Measurements from ENCODE around the gene MYO1A. TPM values are rescaled to one million over a fixed set of nuclear protein-coding genes. Genes with fewer than 3 reads are reported as not detected.
A peak's percentile ranks its signal among the peaks of the same experiment; 100 is the strongest.

MYO1A gene
- total RNA-seq, 1 donor from 2014 or later: 2.6 TPM

GRCh38 chr12:57001448-57001906 lies 48.5 kb downstream of the MYO1A start:
- H3K36me3 Mint-ChIP-seq (ENCODE audit: low read depth): peaks cover 38% of the 10 kb centered on the region
- H3K27me3 Mint-ChIP-seq (ENCODE audit: insufficient read depth): no peaks in the 10 kb centered on the region
- peak; percentile 66 for DNase-seq (ENCODE audit: low spot score)
- H3K4me3 Mint-ChIP-seq: no peak overlapping the region
- H3K9me3 Mint-ChIP-seq: no peaks in the 10 kb centered on the region
- H3K4me1 Mint-ChIP-seq (ENCODE audit: low read depth): peaks cover 54% of the 10 kb centered on the region
- intact Hi-C loops (cut with micrococcal nuclease): loop anchor here (1.0 to 2.0 kb wide), 2 partner anchors 15 to 244 kb away; no protein-coding TSS in a partner anchor
- H3K27ac Mint-ChIP-seq: no peak overlapping the region

GRCh38 chr12:57000393-57000792 lies 49.5 kb downstream of the MYO1A start:
- H3K36me3 Mint-ChIP-seq (ENCODE audit: low read depth): peaks cover 35% of the 10 kb centered on the region
- no peak for DNase-seq (ENCODE audit: low spot score)
- intact Hi-C loops (cut with micrococcal nuclease): loop anchor here (2.0 kb wide), 1 partner anchor 14 kb away; no protein-coding TSS in a partner anchor
- H3K4me1 Mint-ChIP-seq (ENCODE audit: low read depth): peaks cover 48% of the 10 kb centered on the region
- H3K4me3 Mint-ChIP-seq: no peak overlapping the region
- H3K27me3 Mint-ChIP-seq (ENCODE audit: insufficient read depth): no peaks in the 10 kb centered on the region
- no peaks in the 10 kb centered on the region for H3K9me3 Mint-ChIP-seq
- peak overlapping the region; percentile 27 for H3K27ac Mint-ChIP-seq

- Mint-ChIP-seq H3K9me3 (no peaks in the 10 kb centered on the region), H3K27ac (peak overlapping the region; percentile 89), H3K36me3 (ENCODE audit: low read depth) (peaks cover 31% of the 10 kb centered on the region), H3K4me1 (ENCODE audit: low read depth) (peaks cover 40% of the 10 kb centered on the region), H3K27me3 (ENCODE audit: insufficient read depth) (no peaks in the 10 kb centered on the region), H3K4me3 (peak overlapping the region; percentile 75)
- intact Hi-C loops (cut with micrococcal nuclease): loop anchor here (1.0 to 5.0 kb wide), 2 partner anchors 12 to 1027 kb away; partner anchors contain the start of gene RAB5B
- no peak for DNase-seq (ENCODE audit: low spot score)
These were observed 50.5 kb downstream of the MYO1A start for GRCh38 chr12:56999456-56999855.

- intact Hi-C loops (cut with micrococcal nuclease): loop anchor here (1.0 to 5.0 kb wide), 2 partner anchors 12 to 1027 kb away; partner anchors contain the start of gene RAB5B
These were observed 50.9 kb downstream of the MYO1A start for GRCh38 chr12:56998981-56999380.

GRCh38 chr12:56998316-56998715 lies 51.6 kb downstream of the MYO1A start:
- no peak for DNase-seq (ENCODE audit: low spot score)
- Mint-ChIP-seq H3K4me1 (ENCODE audit: low read depth) (peaks cover 40% of the 10 kb centered on the region), H3K9me3 (no peaks in the 10 kb centered on the region), H3K4me3 (no peak overlapping the region), H3K27me3 (ENCODE audit: insufficient read depth) (no peaks in the 10 kb centered on the region), H3K27ac (peak overlapping the region; percentile 37), H3K36me3 (ENCODE audit: low read depth) (peaks cover 21% of the 10 kb centered on the region)
- intact Hi-C loops (cut with micrococcal nuclease): loop anchor here (5.0 kb wide), 1 partner anchor 1026 kb away; the partner anchor contains the start of gene RAB5B

More at GRCh38 chr12:56998981-56999380, 50.9 kb downstream of the MYO1A start:
- peak overlapping the region; percentile 75 for H3K4me3 Mint-ChIP-seq
- no peaks in the 10 kb centered on the region for H3K27me3 Mint-ChIP-seq (ENCODE audit: insufficient read depth)
- no peaks in the 10 kb centered on the region for H3K9me3 Mint-ChIP-seq
- H3K27ac Mint-ChIP-seq: peak overlapping the region; percentile 89
- peaks cover 26% of the 10 kb centered on the region for H3K36me3 Mint-ChIP-seq (ENCODE audit: low read depth)
- H3K4me1 Mint-ChIP-seq (ENCODE audit: low read depth): peaks cover 40% of the 10 kb centered on the region
- DNase-seq (ENCODE audit: low spot score): peak; percentile 22

GRCh38 chr12:56996793-56997545 lies 53.0 kb downstream of the MYO1A start:
- DNase-seq (ENCODE audit: low spot score): no peak
- Mint-ChIP-seq H3K4me1 (ENCODE audit: low read depth) (peaks cover 40% of the 10 kb centered on the region), H3K27ac (no peak overlapping the region), H3K9me3 (no peaks in the 10 kb centered on the region), H3K36me3 (ENCODE audit: low read depth) (peaks cover 15% of the 10 kb centered on the region), H3K27me3 (ENCODE audit: insufficient read depth) (no peaks in the 10 kb centered on the region), H3K4me3 (no peak overlapping the region)
- intact Hi-C loops (cut with micrococcal nuclease): loop anchor here (5.0 kb wide), 1 partner anchor 1025 kb away; the partner anchor contains the start of gene RAB5B

- no peaks in the 10 kb centered on the region for H3K9me3 Mint-ChIP-seq
- intact Hi-C loops (cut with micrococcal nuclease): loop anchor here (5.0 kb wide), 1 partner anchor 1024 kb away; the partner anchor contains the start of gene RAB5B
- H3K4me1 Mint-ChIP-seq (ENCODE audit: low read depth): peaks cover 41% of the 10 kb centered on the region
- no peak overlapping the region for H3K4me3 Mint-ChIP-seq
- DNase-seq (ENCODE audit: low spot score): no peak
- peaks cover 10% of the 10 kb centered on the region for H3K36me3 Mint-ChIP-seq (ENCODE audit: low read depth)
- H3K27ac Mint-ChIP-seq: no peak overlapping the region
- H3K27me3 Mint-ChIP-seq (ENCODE audit: insufficient read depth): no peaks in the 10 kb centered on the region
These were observed 53.9 kb downstream of the MYO1A start for GRCh38 chr12:56995930-56996496.

- Mint-ChIP-seq H3K27me3 (ENCODE audit: insufficient read depth) (no peaks in the 10 kb centered on the region), H3K36me3 (ENCODE audit: low read depth) (peaks cover 8% of the 10 kb centered on the region), H3K4me3 (no peak overlapping the region), H3K9me3 (no peaks in the 10 kb centered on the region), H3K4me1 (ENCODE audit: low read depth) (peaks cover 35% of the 10 kb centered on the region), H3K27ac (no peak overlapping the region)
- intact Hi-C loops (cut with micrococcal nuclease): loop anchor here (5.0 kb wide), 1 partner anchor 1023 kb away; the partner anchor contains the start of gene RAB5B
- DNase-seq (ENCODE audit: low spot score): no peak
These were observed 54.6 kb downstream of the MYO1A start for GRCh38 chr12:56995201-56995929.

GRCh38 chr12:56994231-56994746 lies 55.6 kb downstream of the MYO1A start:
- intact Hi-C loops (cut with micrococcal nuclease): no loop called here
- no peak overlapping the region for H3K27ac Mint-ChIP-seq
- no peaks in the 10 kb centered on the region for H3K9me3 Mint-ChIP-seq
- DNase-seq (ENCODE audit: low spot score): no peak
- peaks cover 24% of the 10 kb centered on the region for H3K4me1 Mint-ChIP-seq (ENCODE audit: low read depth)
- H3K27me3 Mint-ChIP-seq (ENCODE audit: insufficient read depth): no peaks in the 10 kb centered on the region
- H3K4me3 Mint-ChIP-seq: no peak overlapping the region
- H3K36me3 Mint-ChIP-seq (ENCODE audit: low read depth): peaks cover 6% of the 10 kb centered on the region

- peaks cover 3% of the 10 kb centered on the region for H3K36me3 Mint-ChIP-seq (ENCODE audit: low read depth)
- H3K4me1 Mint-ChIP-seq (ENCODE audit: low read depth): peaks cover 18% of the 10 kb centered on the region
These were observed 56.6 kb downstream of the MYO1A start for GRCh38 chr12:56993346-56993745.

GRCh38 chr12:56991319-56992246 lies 58.3 kb downstream of the MYO1A start:
- H3K9me3 Mint-ChIP-seq: no peaks in the 10 kb centered on the region
- no peaks in the 10 kb centered on the region for H3K36me3 Mint-ChIP-seq (ENCODE audit: low read depth)
- peaks cover 23% of the 10 kb centered on the region for H3K4me1 Mint-ChIP-seq (ENCODE audit: low read depth)
- no peak for DNase-seq (ENCODE audit: low spot score)
- intact Hi-C loops (cut with micrococcal nuclease): no loop called here
- no peak overlapping the region for H3K4me3 Mint-ChIP-seq
- peaks cover 3% of the 10 kb centered on the region for H3K27me3 Mint-ChIP-seq (ENCODE audit: insufficient read depth)
- H3K27ac Mint-ChIP-seq: peak overlapping the region; percentile 66

More at GRCh38 chr12:56993346-56993745, 56.6 kb downstream of the MYO1A start:
- no peak overlapping the region for H3K4me3 Mint-ChIP-seq
- intact Hi-C loops (cut with micrococcal nuclease): no loop called here
- H3K27me3 Mint-ChIP-seq (ENCODE audit: insufficient read depth): no peaks in the 10 kb centered on the region
- no peak overlapping the region for H3K27ac Mint-ChIP-seq
- H3K9me3 Mint-ChIP-seq: no peaks in the 10 kb centered on the region
- no peak for DNase-seq (ENCODE audit: low spot score)
